Measurements from ENCODE around the gene AOX1. TPM values are rescaled to one million over a fixed set of nuclear protein-coding genes. Genes with fewer than 3 reads are reported as not detected.

AOX1 gene
- total RNA-seq, 1 experiment from 2014 or later = 57.2 TPM

DNA sequence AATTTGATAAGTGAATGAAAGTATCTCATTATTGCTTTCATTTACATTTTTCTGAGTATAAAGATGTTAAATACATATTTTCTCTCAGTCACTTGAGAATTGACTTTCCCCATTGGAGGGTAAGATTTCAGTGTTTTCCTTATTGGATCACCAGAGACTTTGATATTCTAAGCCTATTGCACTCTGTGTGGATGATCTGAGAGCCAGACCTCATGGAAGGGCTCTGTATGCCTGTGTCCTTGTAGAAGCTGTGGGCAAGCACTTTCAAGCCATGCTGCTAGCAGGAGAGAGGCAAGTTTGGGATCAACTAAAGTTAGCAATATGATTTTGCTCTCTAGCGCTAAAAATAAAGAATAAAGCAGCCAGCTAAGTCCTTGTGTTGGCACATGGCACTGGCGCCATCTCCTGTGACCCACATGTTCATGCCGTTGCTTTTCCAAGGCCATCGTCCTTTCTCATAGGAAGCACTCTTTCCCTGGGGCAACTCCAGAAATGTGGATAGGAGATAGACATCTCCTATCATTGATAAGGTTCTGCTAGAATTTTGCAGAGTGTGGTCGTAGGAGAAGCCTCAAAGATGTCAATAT is 72.6 kb downstream of the AOX1 start:
- no peak overlapping the region for H3K4me3 ChIP-seq (ENCODE audit: low read length)
- H4K20me1 ChIP-seq (ENCODE audit: low read length) = no peaks in the 10 kb centered on the region
- no peak overlapping the region for H3K4me2 ChIP-seq (ENCODE audit: low read length)
- H3K27me3 ChIP-seq (ENCODE audit: low read length) = no peaks in the 10 kb centered on the region
- H3K79me2 ChIP-seq (ENCODE audit: low read length) = no peaks in the 10 kb centered on the region
- H3K9me2 ChIP-seq (replicated peaks; ENCODE audit: low read length) = no peaks in the 10 kb centered on the region
- ChIA-PET CTCF (no interaction called here), POLR2A (ENCODE audit: unreplicated experiment) (no interaction called here)
- no TSS peak for BruUV-seq (replicated peaks)
- DNase-seq = peak; percentile 18
- H3K9me3 ChIP-seq (ENCODE audit: low read length) = no peaks in the 10 kb centered on the region
- no peak overlapping the region for H3K9ac ChIP-seq (ENCODE audit: low read length)
- TF ChIP-seq, protein P1, sequence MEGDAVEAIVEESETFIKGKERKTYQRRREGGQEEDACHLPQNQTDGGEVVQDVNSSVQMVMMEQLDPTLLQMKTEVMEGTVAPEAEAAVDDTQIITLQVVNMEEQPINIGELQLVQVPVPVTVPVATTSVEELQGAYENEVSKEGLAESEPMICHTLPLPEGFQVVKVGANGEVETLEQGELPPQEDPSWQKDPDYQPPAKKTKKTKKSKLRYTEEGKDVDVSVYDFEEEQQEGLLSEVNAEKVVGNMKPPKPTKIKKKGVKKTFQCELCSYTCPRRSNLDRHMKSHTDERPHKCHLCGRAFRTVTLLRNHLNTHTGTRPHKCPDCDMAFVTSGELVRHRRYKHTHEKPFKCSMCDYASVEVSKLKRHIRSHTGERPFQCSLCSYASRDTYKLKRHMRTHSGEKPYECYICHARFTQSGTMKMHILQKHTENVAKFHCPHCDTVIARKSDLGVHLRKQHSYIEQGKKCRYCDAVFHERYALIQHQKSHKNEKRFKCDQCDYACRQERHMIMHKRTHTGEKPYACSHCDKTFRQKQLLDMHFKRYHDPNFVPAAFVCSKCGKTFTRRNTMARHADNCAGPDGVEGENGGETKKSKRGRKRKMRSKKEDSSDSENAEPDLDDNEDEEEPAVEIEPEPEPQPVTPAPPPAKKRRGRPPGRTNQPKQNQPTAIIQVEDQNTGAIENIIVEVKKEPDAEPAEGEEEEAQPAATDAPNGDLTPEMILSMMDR (conservative IDR thresholded peaks at IDR 0.05; ENCODE audit: low read depth, low read length) = no peak; the same call in 1 of the 2 replicates
- no peak for TF ChIP-seq EZH2phosphoT487 (IDR thresholded peaks at IDR 0.05; ENCODE audit: borderline replicate concordance, low read length)
- no peak for TF ChIP-seq EZH2 (IDR thresholded peaks at IDR 0.05; ENCODE audit: low read length, unreplicated experiment)
- H2AFZ ChIP-seq (ENCODE audit: low read length) = no peak overlapping the region
- H3F3A ChIP-seq (ENCODE audit: low read length, unreplicated experiment) = no peaks in the 10 kb centered on the region
- no peak overlapping the region for H3K27ac ChIP-seq (ENCODE audit: low read length)
- ATAC-seq = no peak
- peaks cover 20% of the 10 kb centered on the region for H3K4me1 ChIP-seq (ENCODE audit: insufficient read depth, low read length)
- no peaks in the 10 kb centered on the region for H3K36me3 ChIP-seq (ENCODE audit: low read depth, low read length)
- intact Hi-C loops (cut with micrococcal nuclease) = no loop called here

DNA sequence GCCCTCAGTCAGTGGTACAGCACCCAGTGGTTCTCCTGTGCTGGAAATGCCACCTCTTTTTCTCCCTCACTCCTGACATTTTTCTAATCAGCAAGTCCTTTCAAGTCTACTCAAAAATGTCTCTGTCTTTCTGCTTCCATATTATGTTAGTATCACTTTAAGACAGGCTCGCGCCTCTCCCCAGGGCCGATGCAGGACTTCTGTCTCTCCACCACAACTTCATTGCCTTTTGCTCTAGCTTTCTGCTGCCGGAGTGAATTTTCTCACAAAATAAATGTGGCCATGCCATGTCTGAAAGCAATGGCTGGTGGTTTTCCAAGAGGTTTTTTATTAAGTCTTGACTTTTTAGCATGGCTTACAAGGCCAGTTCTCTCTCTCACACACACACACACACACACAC is 73.6 kb downstream of the AOX1 start:
- H3K79me2 ChIP-seq (ENCODE audit: low read length) = no peaks in the 10 kb centered on the region
- H3K27ac ChIP-seq (ENCODE audit: low read length) = no peak overlapping the region
- ATAC-seq (no peak), DNase-seq (no peak)
- H3K9ac ChIP-seq (ENCODE audit: low read length) = no peak overlapping the region
- BruUV-seq (replicated peaks) = no TSS peak
- H3K27me3 ChIP-seq (ENCODE audit: low read length) = no peaks in the 10 kb centered on the region
- no peaks in the 10 kb centered on the region for H4K20me1 ChIP-seq (ENCODE audit: low read length)
- ChIA-PET POLR2A (ENCODE audit: unreplicated experiment) (no interaction called here), CTCF (no interaction called here)
- H3K4me2 ChIP-seq (ENCODE audit: low read length) = no peak overlapping the region
- no peak overlapping the region for H2AFZ ChIP-seq (ENCODE audit: low read length)
- H3K36me3 ChIP-seq (ENCODE audit: low read depth, low read length) = 0 out of 2 replicates have a peak, but pooled peaks cover 3% of the 10 kb centered on the region
- no peaks in the 10 kb centered on the region for H3F3A ChIP-seq (ENCODE audit: low read length, unreplicated experiment)
- intact Hi-C loops (cut with micrococcal nuclease) = no loop called here
- H3K4me3 ChIP-seq (ENCODE audit: low read length) = no peak overlapping the region
- H3K9me3 ChIP-seq (ENCODE audit: low read length) = no peaks in the 10 kb centered on the region
- TF ChIP-seq EZH2phosphoT487 (IDR thresholded peaks at IDR 0.05; ENCODE audit: borderline replicate concordance, low read length) = no peak
- no peak for TF ChIP-seq EZH2 (IDR thresholded peaks at IDR 0.05; ENCODE audit: low read length, unreplicated experiment)
- TF ChIP-seq, protein P1 (conservative IDR thresholded peaks at IDR 0.05; ENCODE audit: low read depth, low read length) = no peak
- H3K4me1 ChIP-seq (ENCODE audit: insufficient read depth, low read length) = peaks cover 26% of the 10 kb centered on the region
- no peaks in the 10 kb centered on the region for H3K9me2 ChIP-seq (replicated peaks; ENCODE audit: low read length)

DNA sequence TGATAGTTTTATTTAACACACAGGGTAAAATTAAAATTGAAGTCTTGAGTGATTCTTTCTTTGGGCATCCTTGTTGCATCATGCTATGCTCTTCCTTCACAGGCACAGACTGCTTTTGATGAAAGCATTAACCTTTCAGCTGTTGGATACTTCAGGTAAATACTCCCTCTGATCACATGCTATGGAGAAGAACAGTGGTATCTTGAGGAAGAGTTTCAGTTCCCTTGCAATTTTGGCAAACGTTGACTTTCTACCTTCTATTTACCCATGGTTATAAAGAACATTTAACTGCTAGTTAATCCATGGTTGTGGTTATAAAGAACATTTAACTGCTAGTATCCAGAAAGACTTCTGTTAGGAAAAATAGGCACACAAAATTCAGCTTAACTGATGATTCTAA is 75.7 kb downstream of the AOX1 start:
- Histone ChIP-seq H3F3A (ENCODE audit: low read length, unreplicated experiment) (no peaks in the 10 kb centered on the region), H3K36me3 (ENCODE audit: low read depth, low read length) (0 out of 2 replicates have a peak, but pooled peaks cover 3% of the 10 kb centered on the region), H3K27me3 (ENCODE audit: low read length) (no peaks in the 10 kb centered on the region), H3K4me1 (ENCODE audit: insufficient read depth, low read length) (peaks cover 43% of the 10 kb centered on the region), H2AFZ (ENCODE audit: low read length) (no peak overlapping the region), H3K27ac (ENCODE audit: low read length) (no peak overlapping the region), H3K9ac (ENCODE audit: low read length) (no peak overlapping the region), H3K4me2 (ENCODE audit: low read length) (no peak overlapping the region), H3K79me2 (ENCODE audit: low read length) (no peaks in the 10 kb centered on the region), H3K9me3 (ENCODE audit: low read length) (no peaks in the 10 kb centered on the region), H3K4me3 (ENCODE audit: low read length) (no peak overlapping the region), H4K20me1 (ENCODE audit: low read length) (no peaks in the 10 kb centered on the region), H3K9me2 (replicated peaks; ENCODE audit: low read length) (no peaks in the 10 kb centered on the region)
- ATAC-seq (no peak), DNase-seq (no peak)
- ChIA-PET CTCF (no interaction called here), POLR2A (ENCODE audit: unreplicated experiment) (no interaction called here)
- TF ChIP-seq EZH2phosphoT487 (IDR thresholded peaks at IDR 0.05; ENCODE audit: borderline replicate concordance, low read length) (no peak), EZH2 (IDR thresholded peaks at IDR 0.05; ENCODE audit: low read length, unreplicated experiment) (no peak)
- TF ChIP-seq, protein P1 (conservative IDR thresholded peaks at IDR 0.05; ENCODE audit: low read depth, low read length) = no peak
- BruUV-seq (replicated peaks) = no TSS peak
- intact Hi-C loops (cut with micrococcal nuclease) = no loop called here
